ENCODE data around the gene UNC119. TPM values are rescaled to one million over a fixed set of nuclear protein-coding genes. Genes with fewer than 3 reads are reported as not detected.

Gene UNC119
- total RNA-seq, 1 donor from 2014 or later: 21.9 TPM

GRCh38 chr17:28520687-28521086 lies 31.7 kb downstream of the UNC119 start:
- TF ChIP-seq CTCF (IDR thresholded peaks at IDR 0.05; ENCODE audit: insufficient read depth, low read length, severe bottlenecking): no peak
- H3K4me3 ChIP-seq (ENCODE audit: low read depth, low read length): no peak overlapping the region
- peaks cover 2% of the 10 kb centered on the region for H3K27me3 ChIP-seq (ENCODE audit: control insufficient read depth, insufficient read depth, low read length)
- FAIRE-seq (no peak), DNase-seq (ENCODE audit: low read depth) (no peak)
- H3K36me3 ChIP-seq (ENCODE audit: control insufficient read depth, insufficient read depth, low read length): peaks cover 2% of the 10 kb centered on the region

GRCh38 chr17:28519236-28519635 lies 33.2 kb downstream of the UNC119 start:
- DNase-seq (ENCODE audit: low read depth) (no peak), FAIRE-seq (no peak)
- no peak overlapping the region for H3K4me3 ChIP-seq (ENCODE audit: low read depth, low read length)
- H3K27me3 ChIP-seq (ENCODE audit: control insufficient read depth, insufficient read depth, low read length): peaks cover 2% of the 10 kb centered on the region
- H3K36me3 ChIP-seq (ENCODE audit: control insufficient read depth, insufficient read depth, low read length): peaks cover 2% of the 10 kb centered on the region
- no peak for TF ChIP-seq CTCF (IDR thresholded peaks at IDR 0.05; ENCODE audit: insufficient read depth, low read length, severe bottlenecking)

- peaks cover 2% of the 10 kb centered on the region for H3K27me3 ChIP-seq (ENCODE audit: control insufficient read depth, insufficient read depth, low read length)
- DNase-seq (ENCODE audit: low read depth) (no peak), FAIRE-seq (no peak)
- TF ChIP-seq CTCF (IDR thresholded peaks at IDR 0.05; ENCODE audit: insufficient read depth, low read length, severe bottlenecking): no peak
- no peak overlapping the region for H3K4me3 ChIP-seq (ENCODE audit: low read depth, low read length)
- peaks cover 2% of the 10 kb centered on the region for H3K36me3 ChIP-seq (ENCODE audit: control insufficient read depth, insufficient read depth, low read length)
Measured at GRCh38 chr17:28518578-28518977, 33.8 kb downstream of the UNC119 start.

- peaks cover 2% of the 10 kb centered on the region for H3K27me3 ChIP-seq (ENCODE audit: control insufficient read depth, insufficient read depth, low read length)
- TF ChIP-seq CTCF (IDR thresholded peaks at IDR 0.05; ENCODE audit: insufficient read depth, low read length, severe bottlenecking): no peak
- peaks cover 2% of the 10 kb centered on the region for H3K36me3 ChIP-seq (ENCODE audit: control insufficient read depth, insufficient read depth, low read length)
- peak; percentile 18 for FAIRE-seq
- DNase-seq (ENCODE audit: low read depth): no peak
- no peak overlapping the region for H3K4me3 ChIP-seq (ENCODE audit: low read depth, low read length)
Measured at GRCh38 chr17:28518132-28518531, 34.3 kb downstream of the UNC119 start.

- no peak for DNase-seq (ENCODE audit: low read depth)
- FAIRE-seq: no peak
- peaks cover 3% of the 10 kb centered on the region for H3K27me3 ChIP-seq (ENCODE audit: control insufficient read depth, insufficient read depth, low read length)
- peaks cover 2% of the 10 kb centered on the region for H3K36me3 ChIP-seq (ENCODE audit: control insufficient read depth, insufficient read depth, low read length)
- H3K4me3 ChIP-seq (ENCODE audit: low read depth, low read length): no peak overlapping the region
- TF ChIP-seq CTCF (IDR thresholded peaks at IDR 0.05; ENCODE audit: insufficient read depth, low read length, severe bottlenecking): no peak
Measured at GRCh38 chr17:28515518-28515917, 36.9 kb downstream of the UNC119 start.

GRCh38 chr17:28514561-28515002 lies 37.8 kb downstream of the UNC119 start:
- H3K27me3 ChIP-seq (ENCODE audit: control insufficient read depth, insufficient read depth, low read length): peaks cover 3% of the 10 kb centered on the region
- no peak for DNase-seq (ENCODE audit: low read depth)
- no peaks in the 10 kb centered on the region for H3K36me3 ChIP-seq (ENCODE audit: control insufficient read depth, insufficient read depth, low read length)
- H3K4me3 ChIP-seq (ENCODE audit: low read depth, low read length): no peak overlapping the region
- no peak for TF ChIP-seq CTCF (IDR thresholded peaks at IDR 0.05; ENCODE audit: insufficient read depth, low read length, severe bottlenecking)
- FAIRE-seq: no peak

All from bronchial epithelial cell (primary cell).